ENCODE results near the gene PLXNA2.

DNA sequence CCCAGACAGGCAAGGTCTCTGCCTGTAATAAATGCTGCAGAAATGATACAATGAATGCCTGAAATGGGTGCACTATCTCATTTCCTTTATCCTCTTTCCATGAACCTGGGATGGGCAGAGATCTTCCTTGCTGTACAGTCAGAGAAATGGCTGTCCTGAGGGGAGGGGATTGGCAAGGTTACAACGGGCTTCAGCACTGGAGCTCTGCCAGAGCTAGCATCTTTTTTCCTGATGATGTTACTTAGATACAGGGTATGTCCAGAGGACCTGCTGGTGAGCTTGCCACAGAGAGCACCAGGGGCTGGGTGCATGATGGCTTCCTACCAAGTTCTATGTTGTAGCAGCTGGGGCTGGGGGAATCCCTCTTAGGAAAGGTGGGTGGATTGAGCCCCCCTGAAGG lies 115.1 kb downstream of the PLXNA2 start:
- TF ChIP-seq, protein P1, sequence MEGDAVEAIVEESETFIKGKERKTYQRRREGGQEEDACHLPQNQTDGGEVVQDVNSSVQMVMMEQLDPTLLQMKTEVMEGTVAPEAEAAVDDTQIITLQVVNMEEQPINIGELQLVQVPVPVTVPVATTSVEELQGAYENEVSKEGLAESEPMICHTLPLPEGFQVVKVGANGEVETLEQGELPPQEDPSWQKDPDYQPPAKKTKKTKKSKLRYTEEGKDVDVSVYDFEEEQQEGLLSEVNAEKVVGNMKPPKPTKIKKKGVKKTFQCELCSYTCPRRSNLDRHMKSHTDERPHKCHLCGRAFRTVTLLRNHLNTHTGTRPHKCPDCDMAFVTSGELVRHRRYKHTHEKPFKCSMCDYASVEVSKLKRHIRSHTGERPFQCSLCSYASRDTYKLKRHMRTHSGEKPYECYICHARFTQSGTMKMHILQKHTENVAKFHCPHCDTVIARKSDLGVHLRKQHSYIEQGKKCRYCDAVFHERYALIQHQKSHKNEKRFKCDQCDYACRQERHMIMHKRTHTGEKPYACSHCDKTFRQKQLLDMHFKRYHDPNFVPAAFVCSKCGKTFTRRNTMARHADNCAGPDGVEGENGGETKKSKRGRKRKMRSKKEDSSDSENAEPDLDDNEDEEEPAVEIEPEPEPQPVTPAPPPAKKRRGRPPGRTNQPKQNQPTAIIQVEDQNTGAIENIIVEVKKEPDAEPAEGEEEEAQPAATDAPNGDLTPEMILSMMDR (IDR thresholded peaks at IDR 0.05; ENCODE audit: control extremely low read depth in 1 of 3, insufficient read depth in 1 of 3, low read depth in 1 of 3, low read length in 3 of 3): no peak
- TF ChIP-seq HDAC2 (IDR thresholded peaks at IDR 0.05; ENCODE audit: borderline replicate concordance in 1 of 2, low read depth in 2 of 2, low read length in 2 of 2) (no peak), RAD21 (IDR thresholded peaks at IDR 0.05 in 1 of 2, conservative IDR thresholded peaks at IDR 0.05 in 1 of 2; ENCODE audit: low read depth in 2 of 2, low read length in 2 of 2) (no peak), SRF (IDR thresholded peaks at IDR 0.05; ENCODE audit: low read depth, low read length) (no peak), TEAD4 (IDR thresholded peaks at IDR 0.05; ENCODE audit: low read depth, low read length) (no peak), POLR2AphosphoS5 (IDR thresholded peaks at IDR 0.05; ENCODE audit: low read depth, low read length) (no peak), SIN3A (conservative IDR thresholded peaks at IDR 0.05 in 1 of 2, IDR thresholded peaks at IDR 0.05 in 1 of 2; ENCODE audit: low read depth in 1 of 2, low read length in 2 of 2) (no peak), POLR2A (IDR thresholded peaks at IDR 0.05; ENCODE audit: control extremely low read depth in 1 of 2, low read depth in 2 of 2, low read length in 2 of 2) (no peak), SIX5 (IDR thresholded peaks at IDR 0.05; ENCODE audit: low read depth, low read length) (no peak), BRCA1 (IDR thresholded peaks at IDR 0.05; ENCODE audit: low read depth, low read length) (no peak), BACH1 (IDR thresholded peaks at IDR 0.05; ENCODE audit: low read length) (no peak), CEBPB (IDR thresholded peaks at IDR 0.05; ENCODE audit: low read depth, low read length) (no peak)
- TF ChIP-seq, protein P2, sequence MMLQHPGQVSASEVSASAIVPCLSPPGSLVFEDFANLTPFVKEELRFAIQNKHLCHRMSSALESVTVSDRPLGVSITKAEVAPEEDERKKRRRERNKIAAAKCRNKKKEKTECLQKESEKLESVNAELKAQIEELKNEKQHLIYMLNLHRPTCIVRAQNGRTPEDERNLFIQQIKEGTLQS (IDR thresholded peaks at IDR 0.05; ENCODE audit: insufficient read depth, low read depth, low read length): no peak
